Mesenchymal stem cell (in vitro differentiated cells and primary cell): Measurements from ENCODE around the gene ARAP3.

ENCODE experiments used
- DNase-seq: peaks from one replicate; pipeline ENCODE4 v3.0.0-alpha.2; 2013
- H2AFZ ChIP-seq: one replicate; pipeline ENCODE4 v1.6.1; 2013; ENCODE audit warnings: low read depth, mild to moderate bottlenecking, control low read depth, inconsistent platforms, low read length, moderate library complexity
- H2AK5ac ChIP-seq: 2 replicates; pipeline ENCODE4 v1.6.1; 2013; ENCODE audit warnings: low read length, moderate library complexity, mild to moderate bottlenecking, inconsistent platforms; ENCODE audit not compliant: severe bottlenecking
- H2BK120ac ChIP-seq: one replicate; pipeline ENCODE4 v1.6.1; 2013; ENCODE audit warnings: low read depth, mild to moderate bottlenecking, inconsistent platforms, low read length, moderate library complexity
- H2BK12ac ChIP-seq, 2 experiments: one replicate each; pipeline ENCODE4 v1.6.1; 2013; ENCODE audit warnings: inconsistent platforms in 2 of 2, low read length in 2 of 2, mild to moderate bottlenecking in 2 of 2, moderate library complexity in 2 of 2, control low read depth in 1 of 2
- H2BK15ac ChIP-seq: one replicate; pipeline ENCODE4 v1.6.1; 2013; ENCODE audit warnings: mild to moderate bottlenecking, low read depth, inconsistent platforms; ENCODE audit not compliant: poor library complexity, severe bottlenecking
- H2BK5ac ChIP-seq: 2 replicates; pipeline ENCODE4 v1.6.1; 2013; ENCODE audit warnings: low read depth, mild to moderate bottlenecking, low read length, control low read depth, inconsistent platforms; ENCODE audit not compliant: poor library complexity, severe bottlenecking
- H3K14ac ChIP-seq, 2 experiments: one replicate each; pipeline ENCODE4 v1.6.1; 2013; ENCODE audit warnings: inconsistent platforms in 2 of 2, low read length in 2 of 2, control low read depth in 1 of 2, mild to moderate bottlenecking in 1 of 2, moderate library complexity in 1 of 2
- H3K18ac ChIP-seq, 2 experiments: one replicate each; pipeline ENCODE4 v1.6.1; 2013; ENCODE audit warnings: inconsistent platforms in 2 of 2, low read length in 2 of 2, control low read depth in 1 of 2, low read depth in 1 of 2, mild to moderate bottlenecking in 1 of 2
- H3K23ac ChIP-seq, 2 experiments: one replicate each; pipeline ENCODE4 v1.6.1; 2013; ENCODE audit warnings: inconsistent platforms in 2 of 2, low read length in 2 of 2, mild to moderate bottlenecking in 2 of 2, moderate library complexity in 2 of 2, control low read depth in 1 of 2
- H3K27ac ChIP-seq: 2 replicates; pipeline ENCODE4 v1.5.1; 2013; ENCODE audit warnings: mild to moderate bottlenecking, moderate library complexity, low read length, control low read depth, inconsistent platforms; ENCODE audit not compliant: poor library complexity, severe bottlenecking
- H3K27me3 ChIP-seq, 2 experiments: 2 replicates each; pipeline versions ENCODE4 v1.6.1 to v1.7.0; 2013; ENCODE audit warnings: low read length in 2 of 2, mild to moderate bottlenecking in 2 of 2, moderate library complexity in 2 of 2, control low read depth in 1 of 2, inconsistent platforms in 1 of 2; ENCODE audit not compliant: control insufficient read depth in 1 of 2, insufficient read depth in 1 of 2
- H3K36me3 ChIP-seq, 2 experiments: 2 replicates each; pipeline versions ENCODE4 v1.6.1 to v1.7.0; 2013; ENCODE audit warnings: low read length in 2 of 2, control low read depth in 1 of 2, inconsistent platforms in 1 of 2, low read depth in 1 of 2, mild to moderate bottlenecking in 1 of 2; ENCODE audit not compliant: insufficient read depth in 2 of 2, control insufficient read depth in 1 of 2
- H3K4ac ChIP-seq, 2 experiments: one replicate each; pipeline ENCODE4 v1.6.1; 2013; ENCODE audit warnings: inconsistent platforms in 2 of 2, low read length in 2 of 2, mild to moderate bottlenecking in 2 of 2, moderate library complexity in 2 of 2, control low read depth in 1 of 2, low read depth in 1 of 2
- H3K4me1 ChIP-seq: 2 replicates; pipeline ENCODE4 v1.6.1; 2013; ENCODE audit warnings: low read depth, low read length, control low read depth; ENCODE audit not compliant: control insufficient read depth, insufficient read depth
- H3K4me2 ChIP-seq: 2 replicates; pipeline ENCODE4 v1.6.1; 2013; ENCODE audit warnings: low read length, mild to moderate bottlenecking, inconsistent platforms; ENCODE audit not compliant: poor library complexity, severe bottlenecking
- H3K4me3 ChIP-seq, 2 experiments: 2 replicates each; pipeline versions ENCODE4 v1.5.1 to v1.7.0; 2013; ENCODE audit warnings: low read length in 2 of 2, mild to moderate bottlenecking in 2 of 2, control low read depth in 1 of 2, low read depth in 1 of 2; ENCODE audit not compliant: insufficient read depth in 1 of 2
- H3K79me1 ChIP-seq: replicated peaks from 2 replicates; pipeline ENCODE4 v1.6.1; 2013; ENCODE audit warnings: mild to moderate bottlenecking, control low read depth, low read length, inconsistent platforms; ENCODE audit not compliant: poor library complexity, severe bottlenecking
- H3K9ac ChIP-seq: 2 replicates; pipeline ENCODE4 v1.7.0; 2013; ENCODE audit warnings: mild to moderate bottlenecking, low read length, moderate library complexity
- H3K9me3 ChIP-seq: 2 replicates; pipeline ENCODE4 v1.7.0; 2013; ENCODE audit warnings: mild to moderate bottlenecking, low read length; ENCODE audit not compliant: control insufficient read depth
- H4K8ac ChIP-seq: one replicate; pipeline ENCODE4 v1.6.1; 2013; ENCODE audit warnings: inconsistent platforms, mild to moderate bottlenecking, low read length, moderate library complexity
- H4K91ac ChIP-seq: one replicate; pipeline ENCODE4 v1.6.1; 2013; ENCODE audit warnings: mild to moderate bottlenecking, low read length, inconsistent platforms
- WGBS: methylation state at CpG from one replicate; pipeline ENCODE4 v1.1.7; 2013; ENCODE audit warnings: mixed read lengths; 5-methylcytosine and 5-hydroxymethylcytosine counted together

The ARAP3 gene

DNA sequence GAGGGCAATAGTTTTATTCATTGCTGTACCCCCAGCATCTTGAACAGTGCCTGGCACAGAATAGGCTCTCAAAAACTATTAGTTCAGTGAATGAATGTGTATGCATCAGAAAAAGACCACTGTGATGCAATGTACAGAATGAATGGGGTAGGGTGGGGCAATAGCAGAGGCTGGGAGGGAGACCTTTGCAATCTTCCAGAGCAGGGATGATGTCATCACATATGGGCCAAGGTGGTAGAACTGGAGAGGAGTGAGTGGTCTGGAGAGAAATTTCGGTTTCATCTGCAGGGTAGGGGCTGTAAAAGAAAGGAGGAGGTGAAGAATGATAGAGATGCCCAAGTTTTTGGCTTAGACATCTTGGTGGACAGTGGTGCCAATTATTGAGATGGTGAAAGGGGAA is 23.4 kb upstream of the ARAP3 start:
- H3K79me1 ChIP-seq = no peaks in the 10 kb centered on the region
- H4K91ac ChIP-seq = no peak overlapping the region
- no peak overlapping the region for H3K23ac ChIP-seq
- peaks cover 85 to 92% of the 10 kb centered on the region in 2 experiments for H3K27me3 ChIP-seq
- no peak overlapping the region for H3K18ac ChIP-seq
- DNase-seq = no peak
- H2BK12ac ChIP-seq = no peak overlapping the region
- H3K4me3 ChIP-seq = no peak overlapping the region
- no peak overlapping the region for H3K27ac ChIP-seq
- no peak overlapping the region for H3K4ac ChIP-seq
- H4K8ac ChIP-seq = no peak overlapping the region
- WGBS = 49% methylated on average over 1 of the region's 1 CpG
- H2BK15ac ChIP-seq = no peak overlapping the region
- peaks cover 7% of the 10 kb centered on the region for H3K4me1 ChIP-seq
- no peak overlapping the region for H2AK5ac ChIP-seq
- no peak overlapping the region for H2AFZ ChIP-seq
- H3K14ac ChIP-seq = no peak overlapping the region
- H3K9ac ChIP-seq = no peak overlapping the region
- no peak overlapping the region for H3K4me2 ChIP-seq
- no peak overlapping the region for H2BK120ac ChIP-seq
- H3K9me3 ChIP-seq = no peaks in the 10 kb centered on the region
- H2BK5ac ChIP-seq = no peak overlapping the region
- no peaks in the 10 kb centered on the region for H3K36me3 ChIP-seq

- Histone ChIP-seq H2AFZ (no peak overlapping the region), H3K4me1 (peaks cover 7% of the 10 kb centered on the region), H2BK120ac (no peak overlapping the region), H3K79me1 (no peaks in the 10 kb centered on the region), H3K4me2 (no peak overlapping the region), H3K27me3 (peaks cover 85 to 92% of the 10 kb centered on the region in 2 experiments), H3K18ac (no peak overlapping the region), H3K14ac (no peak overlapping the region), H3K4ac (no peak overlapping the region), H4K91ac (no peak overlapping the region), H3K9me3 (no peaks in the 10 kb centered on the region), H3K36me3 (no peaks in the 10 kb centered on the region), H3K9ac (no peak overlapping the region), H2AK5ac (no peak overlapping the region), H3K23ac (no peak overlapping the region), H3K27ac (no peak overlapping the region), H2BK5ac (no peak overlapping the region), H2BK12ac (no peak overlapping the region), H4K8ac (no peak overlapping the region), H3K4me3 (no peak overlapping the region), H2BK15ac (no peak overlapping the region)
- no peak for DNase-seq
- 57% methylated on average over 1 of the region's 1 CpG for WGBS
These were observed 22.8 kb upstream of the ARAP3 start for GRCh38 chr5:141704782-141705297.

DNA sequence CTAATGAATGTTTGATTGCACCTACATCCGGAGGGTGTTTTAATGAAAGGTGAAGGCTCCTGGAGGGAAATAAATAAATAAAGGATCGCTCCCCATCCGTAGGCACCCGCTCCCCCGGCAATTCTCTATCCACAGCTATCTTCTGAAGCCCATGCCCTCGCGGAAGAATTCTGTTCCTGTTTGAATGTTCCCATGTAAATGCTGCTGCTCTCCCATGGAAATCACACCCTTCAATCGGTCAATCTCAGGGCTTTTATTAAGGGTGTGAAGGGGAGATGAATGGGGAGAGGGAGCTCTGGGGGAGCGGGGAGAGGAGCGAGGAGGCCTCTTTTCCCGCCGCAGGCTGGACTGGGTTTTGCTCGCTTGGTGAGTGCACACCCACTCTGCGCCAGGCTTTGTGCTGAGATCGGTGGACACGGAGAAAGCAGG is 21.1 kb upstream of the ARAP3 start:
- Histone ChIP-seq H2BK5ac (no peak overlapping the region), H2BK12ac (no peak overlapping the region), H2AK5ac (no peak overlapping the region), H3K4me2 (peak overlapping the region; percentile 85), H3K9me3 (no peaks in the 10 kb centered on the region), H3K4me3 (peak overlapping the region in 1 of 2 experiments; percentile 78), H3K23ac (peak overlapping the region in 1 of 2 experiments; percentile 54), H3K18ac (no peak overlapping the region), H3K4me1 (peaks cover 7% of the 10 kb centered on the region), H3K27me3 (peaks cover 88 to 92% of the 10 kb centered on the region in 2 experiments), H2BK120ac (no peak overlapping the region), H3K36me3 (no peaks in the 10 kb centered on the region), H4K91ac (no peak overlapping the region), H3K27ac (no peak overlapping the region), H3K14ac (no peak overlapping the region), H3K9ac (peak overlapping the region; percentile 71), H2BK15ac (no peak overlapping the region), H3K79me1 (no peaks in the 10 kb centered on the region), H3K4ac (no peak overlapping the region), H4K8ac (no peak overlapping the region), H2AFZ (no peak overlapping the region)
- WGBS = 10% methylated on average over 15 of the region's 16 CpGs
- DNase-seq = no peak

GRCh38 chr5:141701360-141702119 is 19.5 kb upstream of the ARAP3 start:
- Histone ChIP-seq H2BK5ac (no peak overlapping the region), H4K91ac (no peak overlapping the region), H2AK5ac (no peak overlapping the region), H2AFZ (no peak overlapping the region), H3K9me3 (no peaks in the 10 kb centered on the region), H2BK120ac (no peak overlapping the region), H3K23ac (no peak overlapping the region), H4K8ac (no peak overlapping the region), H3K18ac (no peak overlapping the region), H2BK12ac (no peak overlapping the region), H3K4ac (no peak overlapping the region), H3K27ac (no peak overlapping the region), H3K79me1 (no peaks in the 10 kb centered on the region), H3K9ac (no peak overlapping the region), H3K4me1 (peaks cover 7% of the 10 kb centered on the region), H2BK15ac (no peak overlapping the region), H3K27me3 (peaks cover 97 to 98% of the 10 kb centered on the region in 2 experiments), H3K4me2 (no peak overlapping the region), H3K4me3 (no peak overlapping the region), H3K36me3 (no peaks in the 10 kb centered on the region), H3K14ac (no peak overlapping the region)
- DNase-seq = no peak
- 57% methylated on average over 16 of the region's 16 CpGs for WGBS
